Suprapubic skin (tissue), 4 donors: Measurements from ENCODE around the gene PEAK3. TPM values are rescaled to one million over a fixed set of nuclear protein-coding genes. Genes with fewer than 3 reads are reported as not detected.

ENCODE experiments used
- DNase-seq, 2 donors: peaks; one replicate each; pipeline ENCODE4 v3.0.0-alpha.2; 2019; ENCODE audit warnings: low spot score in 2 of 2
- H3K27ac ChIP-seq: fragments of 200-600 bp; sonication (generic); one replicate; pipeline ENCODE4 v1.5.1; 2019
- H3K27me3 ChIP-seq: fragments of 200-600 bp; sonication (generic); one replicate; pipeline ENCODE4 v1.5.1; 2019
- H3K36me3 ChIP-seq: fragments of 200-600 bp; sonication (generic); one replicate; pipeline ENCODE4 v1.5.1; 2019
- H3K4me1 ChIP-seq: fragments of 200-600 bp; sonication (generic); one replicate; pipeline ENCODE4 v1.5.1; 2019
- H3K4me3 ChIP-seq: fragments of 200-600 bp; sonication (generic); one replicate; pipeline ENCODE4 v1.5.1; 2019; ENCODE audit warnings: mild to moderate bottlenecking
- H3K9me3 ChIP-seq: fragments of 200-600 bp; sonication (generic); one replicate; pipeline ENCODE4 v1.5.1; 2019
- CTCF ChIP-seq, 2 donors: fragments of 200-600 bp in 1 of 2; fragments of 450-650 bp in 1 of 2; sonication (generic) in 1 of 2; IDR thresholded peaks; one replicate each; pipeline ENCODE4 v1.5.1; 2016 to 2019; ENCODE audit warnings: antibody characterized with exemption in 2 of 2, mild to moderate bottlenecking in 1 of 2, moderate library complexity in 1 of 2
- EP300 ChIP-seq: sonication (generic); formaldehyde crosslinking; IDR thresholded peaks from one replicate; pipeline ENCODE4 v1.6.1; 2017; ENCODE audit warnings: antibody characterized with exemption
- POLR2A ChIP-seq, 2 donors: fragments of 450-650 bp; IDR thresholded peaks; one replicate each; pipeline ENCODE4 v1.6.1; 2017; ENCODE audit warnings: antibody characterized with exemption in 2 of 2, mild to moderate bottlenecking in 2 of 2, moderate library complexity in 2 of 2
- POLR2AphosphoS5 ChIP-seq, 3 donors: sonication (generic); formaldehyde crosslinking; IDR thresholded peaks; one replicate each; pipeline ENCODE4 v1.6.1; 2017; ENCODE audit warnings: antibody characterized with exemption in 3 of 3
- WGBS: methylation state at CpG from one replicate; pipeline ENCODE4 v1.1.5; 2018; 5-methylcytosine and 5-hydroxymethylcytosine counted together
- total RNA-seq, 4 donors: library from RNA; depleted of rRNA; stranded (reverse); fragments of >200 nt; gene quantifications; one replicate each; pipeline ENCODE4 v1.1.0, GENCODE V29; 2016

Gene PEAK3
- total RNA-seq, 4 donors from 2014 or later: 0.55 to 1.4 TPM; not detected in 2

GRCh38 chr19:2306971-2307370, 25.0 kb upstream of the PEAK3 start:
- H3K4me1 ChIP-seq: peaks cover 15% of the 10 kb centered on the region
- no peak for TF ChIP-seq CTCF (IDR thresholded peaks at IDR 0.05)
- no peak for TF ChIP-seq POLR2A (IDR thresholded peaks at IDR 0.05)
- TF ChIP-seq EP300: no peak
- TF ChIP-seq POLR2AphosphoS5 (IDR thresholded peaks at IDR 0.05): no peak
- peaks cover 69% of the 10 kb centered on the region for H3K27me3 ChIP-seq
- 64% methylated on average over 10 of the region's 17 CpGs for whole genome bisulfite sequencing
- DNase-seq: no peak
- no peaks in the 10 kb centered on the region for H3K9me3 ChIP-seq
- H3K27ac ChIP-seq: no peak overlapping the region
- no peaks in the 10 kb centered on the region for H3K36me3 ChIP-seq
- H3K4me3 ChIP-seq: no peak overlapping the region

DNA sequence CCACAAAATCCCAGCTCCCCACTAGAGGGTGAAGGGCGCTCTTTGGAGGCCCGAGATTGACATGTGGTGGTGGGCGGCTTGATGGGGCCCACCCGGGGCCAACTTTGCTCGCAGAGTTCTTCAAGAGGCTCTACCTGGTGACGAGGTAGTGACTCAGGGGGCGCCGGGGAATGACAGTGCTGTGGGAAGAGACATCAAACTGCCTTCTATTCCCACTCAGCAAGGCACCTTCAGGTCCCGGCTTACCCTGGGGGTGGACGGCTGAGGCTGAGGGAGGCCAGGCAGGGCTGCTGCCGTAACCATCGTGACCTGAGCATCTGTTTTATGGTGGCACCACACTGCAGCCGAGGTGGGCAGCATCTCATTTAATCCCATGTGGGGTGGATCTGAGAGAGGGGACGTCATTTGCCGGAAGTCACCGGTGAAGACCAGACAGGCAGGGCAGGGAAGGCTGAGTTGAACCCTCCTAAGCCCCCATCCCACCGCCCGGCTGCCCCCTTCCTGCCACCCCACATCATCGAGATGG, 24.4 kb upstream of the PEAK3 start:
- DNase-seq: no peak
- no peak overlapping the region for H3K4me3 ChIP-seq
- WGBS: 77% methylated on average over 8 of the region's 19 CpGs
- peaks cover 70% of the 10 kb centered on the region for H3K27me3 ChIP-seq
- TF ChIP-seq POLR2AphosphoS5 (IDR thresholded peaks at IDR 0.05): no peak
- TF ChIP-seq POLR2A (IDR thresholded peaks at IDR 0.05): no peak
- TF ChIP-seq EP300: no peak
- TF ChIP-seq CTCF (IDR thresholded peaks at IDR 0.05): no peak
- no peak overlapping the region for H3K27ac ChIP-seq
- H3K9me3 ChIP-seq: no peaks in the 10 kb centered on the region
- peaks cover 15% of the 10 kb centered on the region for H3K4me1 ChIP-seq
- no peaks in the 10 kb centered on the region for H3K36me3 ChIP-seq

DNA sequence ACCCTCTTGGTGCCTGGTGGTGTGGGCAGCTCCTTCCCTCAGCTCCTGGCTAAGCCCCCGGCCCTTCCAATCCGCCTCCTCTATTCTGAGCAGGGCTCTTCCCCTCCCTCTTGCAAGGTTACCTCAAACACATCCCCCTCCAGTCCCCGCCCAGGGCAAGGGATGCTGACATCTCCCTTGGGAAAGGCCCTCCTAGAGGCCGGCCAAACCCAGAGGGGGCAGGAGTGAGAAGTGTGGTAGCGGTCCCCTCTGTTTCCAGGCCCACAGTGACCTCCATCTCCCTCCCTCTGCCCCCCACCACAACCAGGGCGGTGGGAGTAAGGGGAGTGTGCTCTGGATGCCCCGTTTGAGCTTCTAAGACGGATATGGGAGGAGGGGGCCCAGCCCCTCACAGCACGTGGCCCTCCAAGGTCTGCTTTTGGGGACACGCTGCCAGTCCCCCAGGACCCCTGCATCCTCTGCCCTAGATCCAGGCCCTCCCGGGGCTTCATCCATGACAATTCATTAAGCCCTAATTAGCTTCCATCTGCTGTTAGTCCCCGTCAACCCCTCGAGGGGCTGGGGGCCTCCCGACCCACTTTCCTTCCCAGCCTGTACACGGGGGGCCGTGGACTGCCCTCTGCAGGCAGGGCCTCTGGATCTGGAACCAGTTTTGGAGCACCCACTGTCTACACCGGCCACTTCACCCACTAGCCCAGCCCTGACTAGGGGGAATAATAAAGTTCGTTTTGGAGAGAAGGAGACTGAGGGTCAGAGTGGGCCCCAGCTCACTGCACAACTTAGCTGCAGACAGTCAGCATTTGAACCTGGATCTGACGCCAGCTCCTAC, 23.7 kb upstream of the PEAK3 start:
- Histone ChIP-seq H3K27ac (no peak overlapping the region), H3K36me3 (no peaks in the 10 kb centered on the region), H3K27me3 (peaks cover 70% of the 10 kb centered on the region), H3K4me1 (peaks cover 15% of the 10 kb centered on the region), H3K4me3 (no peak overlapping the region), H3K9me3 (no peaks in the 10 kb centered on the region)
- peak in 1 of 2 donors; percentile 56 for DNase-seq
- WGBS: 72% methylated on average over 15 of the region's 19 CpGs
- no peak for TF ChIP-seq POLR2A (IDR thresholded peaks at IDR 0.05)
- TF ChIP-seq POLR2AphosphoS5 (IDR thresholded peaks at IDR 0.05): no peak
- TF ChIP-seq CTCF (IDR thresholded peaks at IDR 0.05): no peak
- TF ChIP-seq EP300: no peak

DNA sequence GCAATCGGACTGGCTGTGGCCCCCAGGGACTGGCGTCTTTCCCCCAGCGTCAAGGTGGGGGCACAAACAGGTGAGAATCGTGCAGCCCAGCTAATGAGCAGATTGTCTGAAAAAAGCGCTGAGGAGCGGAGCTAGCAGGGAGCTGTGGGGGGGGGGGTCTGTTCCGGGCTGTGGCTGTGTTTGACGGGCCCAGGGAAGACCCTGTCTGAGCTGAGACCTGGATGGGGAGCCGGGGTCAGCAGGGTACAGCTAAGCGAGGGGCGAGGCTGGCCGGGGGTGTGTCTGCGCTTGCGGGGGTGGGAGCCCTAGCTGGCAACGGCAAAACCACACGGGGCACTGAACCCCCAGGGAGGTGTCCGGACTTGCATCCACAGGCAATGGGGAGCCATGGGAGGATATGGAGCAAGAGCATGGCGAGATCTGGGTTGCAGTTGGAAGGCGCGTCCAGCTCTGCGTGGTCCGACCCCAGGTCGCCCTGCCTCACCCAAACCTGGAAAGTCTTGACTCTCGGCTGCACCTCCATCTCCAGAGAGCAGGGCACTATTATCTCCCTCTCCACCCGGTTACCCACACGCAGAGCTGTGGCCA, 21.3 kb upstream of the PEAK3 start:
- H3K27ac ChIP-seq: no peak overlapping the region
- WGBS: 75% methylated on average over 24 of the region's 26 CpGs

More for the DNA sequence above, 21.3 kb upstream of the PEAK3 start:
- DNase-seq: peak in 1 of 2 donors; percentile 58
- Histone ChIP-seq H3K4me1 (peaks cover 13% of the 10 kb centered on the region), H3K36me3 (no peaks in the 10 kb centered on the region), H3K4me3 (no peak overlapping the region), H3K9me3 (no peaks in the 10 kb centered on the region), H3K27me3 (peaks cover 54% of the 10 kb centered on the region)
- TF ChIP-seq POLR2A (IDR thresholded peaks at IDR 0.05): no peak
- TF ChIP-seq POLR2AphosphoS5 (IDR thresholded peaks at IDR 0.05): no peak
- TF ChIP-seq CTCF (IDR thresholded peaks at IDR 0.05): no peak
- TF ChIP-seq EP300: no peak
